Epithelial cell of esophagus (primary cell): ENCODE data around the gene CHRNB1.
A peak's percentile ranks its signal among the peaks of the same experiment; 100 is the strongest.

Experiments used
- DNase-seq: peaks from one replicate; pipeline ENCODE4 v3.0.0; 2010; ENCODE audit warnings: low read depth
- H3K4me3 ChIP-seq: 2 replicates; pipeline ENCODE4 v1.5.1; 2011; ENCODE audit warnings: mild to moderate bottlenecking, low read length, control low read depth
- CTCF ChIP-seq: IDR thresholded peaks from 2 replicates; pipeline ENCODE4 v1.5.1; 2011; ENCODE audit warnings: low read depth, mild to moderate bottlenecking, low read length, control low read depth, inconsistent platforms; ENCODE audit not compliant: insufficient read depth; ENCODE audit errors: missing control alignments

The CHRNB1 gene

GRCh38 chr17:7438656-7439460, 6.0 kb upstream of the CHRNB1 start:
- TF ChIP-seq CTCF = no peak
- DNase-seq = no peak
- H3K4me3 ChIP-seq = peak overlapping the region; percentile 78

GRCh38 chr17:7439462-7440112, 5.3 kb upstream of the CHRNB1 start, which contains the start of gene FGF11:
TSS of gene FGF11 (plus strand) at chr17:7439512. CDS start at chr17:7439621, 109 bp downstream.
- TF ChIP-seq CTCF = no peak
- H3K4me3 ChIP-seq = peak within 1 kb of the TSS; percentile 78
- DNase-seq = no peak

- TF ChIP-seq CTCF = no peak
- H3K4me3 ChIP-seq = peak overlapping the region; percentile 78
- peak; percentile 49 for DNase-seq
Measured at GRCh38 chr17:7440113-7440833, 4.6 kb upstream of the CHRNB1 start.

GRCh38 chr17:7440834-7441195, 4.0 kb upstream of the CHRNB1 start:
- TF ChIP-seq CTCF = no peak
- peak overlapping the region; percentile 78 for H3K4me3 ChIP-seq
- DNase-seq = peak; percentile 33

- DNase-seq = no peak
- TF ChIP-seq CTCF = no peak
- no peak overlapping the region for H3K4me3 ChIP-seq
Measured at GRCh38 chr17:7441266-7441665, 3.6 kb upstream of the CHRNB1 start.

GRCh38 chr17:7442142-7442541, 2.7 kb upstream of the CHRNB1 start:
- DNase-seq = no peak
- TF ChIP-seq CTCF = no peak
- no peak overlapping the region for H3K4me3 ChIP-seq
